Stimulated activated CD4-positive, alpha-beta T cell treated with anti-CD3 and anti-CD28 coated beads, Interleukin-4, amount 100 ng/mL, for 48 hours (primary cell): ENCODE measurements around the gene BRINP3.

Source experiments
- DNase-seq, 2 donors: peaks; one replicate each; pipeline ENCODE4 v3.0.0-alpha.2; 2020; ENCODE audit warnings: low read depth in 2 of 2

BRINP3 gene

GRCh38 chr1:190452272-190452848 lies 25.3 kb downstream of the BRINP3 start:
- no peak for DNase-seq

GRCh38 chr1:190444464-190444863 lies 33.2 kb downstream of the BRINP3 start:
- no peak for DNase-seq

- no peak for DNase-seq
Observed at GRCh38 chr1:190439447-190439846, 38.2 kb downstream of the BRINP3 start.

GRCh38 chr1:190436615-190437014 lies 41.0 kb downstream of the BRINP3 start:
- no peak for DNase-seq

- DNase-seq = no peak
Observed at GRCh38 chr1:190429932-190430331, 47.7 kb downstream of the BRINP3 start.

GRCh38 chr1:190429141-190429540 lies 48.5 kb downstream of the BRINP3 start:
- DNase-seq = no peak

GRCh38 chr1:190416239-190416638 lies 61.4 kb downstream of the BRINP3 start:
- DNase-seq = no peak

- DNase-seq = no peak
Observed at GRCh38 chr1:190413142-190413541, 64.5 kb downstream of the BRINP3 start.

GRCh38 chr1:190403402-190403801 lies 74.3 kb downstream of the BRINP3 start:
- no peak for DNase-seq

- no peak for DNase-seq
Observed at GRCh38 chr1:190399233-190399632, 78.4 kb downstream of the BRINP3 start.

GRCh38 chr1:190391582-190391981 lies 86.1 kb downstream of the BRINP3 start:
- DNase-seq = no peak

GRCh38 chr1:190377991-190378390 lies 99.7 kb downstream of the BRINP3 start:
- no peak for DNase-seq

GRCh38 chr1:190377294-190377693 lies 100.4 kb downstream of the BRINP3 start:
- no peak for DNase-seq

GRCh38 chr1:190376044-190376443 lies 101.6 kb downstream of the BRINP3 start:
- DNase-seq = no peak

GRCh38 chr1:190373705-190374336 lies 103.8 kb downstream of the BRINP3 start:
- DNase-seq = no peak

GRCh38 chr1:190367200-190367599 lies 110.5 kb downstream of the BRINP3 start:
- DNase-seq = no peak

- DNase-seq = no peak
Observed at GRCh38 chr1:190365283-190365682, 112.4 kb downstream of the BRINP3 start.

- DNase-seq = no peak
Observed at GRCh38 chr1:190353538-190354101, 124.0 kb downstream of the BRINP3 start.

GRCh38 chr1:190344454-190344853 lies 133.2 kb downstream of the BRINP3 start:
- no peak for DNase-seq

GRCh38 chr1:190338829-190339228 lies 138.8 kb downstream of the BRINP3 start:
- no peak for DNase-seq

GRCh38 chr1:190328871-190329270 lies 148.8 kb downstream of the BRINP3 start:
- no peak for DNase-seq

GRCh38 chr1:190328361-190328760 lies 149.3 kb downstream of the BRINP3 start:
- DNase-seq = no peak

- DNase-seq = no peak
Observed at GRCh38 chr1:190327271-190327670, 150.4 kb downstream of the BRINP3 start.

- no peak for DNase-seq
Observed at GRCh38 chr1:190323530-190323929, 154.1 kb downstream of the BRINP3 start.
